ENCODE data around the gene SIGLEC11. TPM values are rescaled to one million over a fixed set of nuclear protein-coding genes. Genes with fewer than 3 reads are reported as not detected.
A peak's percentile ranks its signal among the peaks of the same experiment; 100 is the strongest.

The SIGLEC11 gene
- total and polyA plus RNA-seq, 7 donors: 0.60 to 2.5 (median 1.6) TPM; not detected in 1

DNA sequence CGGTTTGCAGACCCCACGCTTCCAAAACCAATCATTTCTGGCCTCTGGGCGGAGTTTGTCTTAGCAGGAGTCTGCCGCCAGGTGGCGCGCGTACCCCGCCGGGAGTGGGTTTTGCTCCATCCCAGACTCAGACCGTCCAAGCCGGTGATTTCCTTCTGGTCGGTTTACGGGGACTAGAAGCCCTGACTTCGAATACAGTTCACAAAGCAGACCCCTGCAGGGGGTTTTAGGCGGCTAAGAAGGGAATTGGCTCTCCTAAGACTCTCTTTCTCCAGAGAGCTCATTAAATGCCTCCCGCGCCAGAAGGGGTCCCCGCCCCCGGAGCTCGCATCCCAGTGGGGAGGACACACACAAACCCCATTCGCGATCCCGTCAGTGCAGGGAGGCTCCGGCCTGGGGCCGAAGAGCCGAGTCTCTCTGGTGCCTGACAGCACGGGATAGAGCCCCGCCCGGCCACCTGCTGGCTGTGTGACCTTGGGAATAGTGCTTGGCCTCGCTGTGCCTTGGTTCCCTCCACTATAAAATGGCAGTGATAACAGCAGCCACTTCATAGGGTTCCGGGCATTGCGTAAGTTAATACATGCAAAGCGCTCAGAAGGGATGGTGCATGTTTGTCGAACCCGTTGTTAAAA lies 23.1 kb downstream of the SIGLEC11 start:
- Histone ChIP-seq H3K27me3 (no peaks in the 10 kb centered on the region), H3K27ac (no peak overlapping the region), H3K36me3 (no peaks in the 10 kb centered on the region), H3K4me3 (peak overlapping the region in 2 of 4 donors; percentile 33 to 34), H3K9me3 (no peaks in the 10 kb centered on the region), H3K4me1 (peaks cover 0 to 8% (median 7%) of the 10 kb centered on the region in 4 donors)
- intact Hi-C loops (cut with DNase I): loop anchor here (1.0 kb wide), 1 partner anchor 45 kb away; no protein-coding TSS in a partner anchor
- WGBS, 2 donors: 6 to 18% methylated on average over 35 of the region's 35 CpGs
- TF ChIP-seq EP300 (IDR thresholded peaks at IDR 0.05) (no peak), CTCF (IDR thresholded peaks at IDR 0.05) (peak; percentile 71 to 94 (median 91)), POLR2A (IDR thresholded peaks at IDR 0.05) (no peak)
- peak; percentile 86 for DNase-seq

GRCh38 chr19:49936549-49936948 lies 24.4 kb downstream of the SIGLEC11 start:
- Histone ChIP-seq H3K27me3 (no peaks in the 10 kb centered on the region), H3K36me3 (no peaks in the 10 kb centered on the region), H3K9me3 (no peaks in the 10 kb centered on the region), H3K4me3 (no peak overlapping the region), H3K27ac (no peak overlapping the region), H3K4me1 (peaks cover 0 to 8% (median 7%) of the 10 kb centered on the region in 4 donors)
- 54 to 81% methylated on average over 5 of the region's 5 CpGs for WGBS, 2 donors
- DNase-seq: no peak
- TF ChIP-seq CTCF (IDR thresholded peaks at IDR 0.05) (no peak), POLR2A (IDR thresholded peaks at IDR 0.05) (no peak), POLR2AphosphoS5 (IDR thresholded peaks at IDR 0.05) (no peak), EP300 (IDR thresholded peaks at IDR 0.05) (no peak)
- intact Hi-C loops (cut with DNase I): no loop called here

DNA sequence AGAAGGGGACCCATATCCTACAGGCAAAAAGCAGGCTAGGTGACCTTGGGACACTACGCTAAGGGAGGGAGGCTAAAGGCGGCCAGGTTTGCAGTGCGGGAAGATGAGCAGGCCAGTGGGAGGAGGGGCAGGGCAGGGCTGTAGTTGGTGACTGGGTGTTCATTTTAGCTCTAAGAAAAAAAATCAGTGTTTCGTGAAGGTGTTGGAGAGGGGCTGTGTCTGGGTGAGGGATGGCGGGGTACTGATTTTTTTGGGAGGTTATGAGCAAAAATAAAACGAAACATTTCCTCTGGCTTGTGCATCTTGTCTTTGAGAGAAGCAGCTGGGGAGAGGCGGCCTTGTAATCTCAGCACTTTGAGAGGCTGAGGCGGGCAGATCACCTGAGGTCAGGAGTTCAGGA lies 27.3 kb downstream of the SIGLEC11 start:
- no peak for DNase-seq
- Histone ChIP-seq H3K36me3 (no peaks in the 10 kb centered on the region), H3K4me1 (peaks cover 0 to 15% (median 10%) of the 10 kb centered on the region in 4 donors), H3K4me3 (no peak overlapping the region), H3K9me3 (no peaks in the 10 kb centered on the region), H3K27ac (no peak overlapping the region), H3K27me3 (no peaks in the 10 kb centered on the region)
- 90% methylated on average over 8 of the region's 8 CpGs for WGBS, 2 donors
- intact Hi-C loops (cut with DNase I): no loop called here
- TF ChIP-seq EP300 (IDR thresholded peaks at IDR 0.05): no peak
- no peak for TF ChIP-seq POLR2A (IDR thresholded peaks at IDR 0.05)
- no peak for TF ChIP-seq CTCF (IDR thresholded peaks at IDR 0.05)
- no peak for TF ChIP-seq POLR2AphosphoS5 (IDR thresholded peaks at IDR 0.05)

DNA sequence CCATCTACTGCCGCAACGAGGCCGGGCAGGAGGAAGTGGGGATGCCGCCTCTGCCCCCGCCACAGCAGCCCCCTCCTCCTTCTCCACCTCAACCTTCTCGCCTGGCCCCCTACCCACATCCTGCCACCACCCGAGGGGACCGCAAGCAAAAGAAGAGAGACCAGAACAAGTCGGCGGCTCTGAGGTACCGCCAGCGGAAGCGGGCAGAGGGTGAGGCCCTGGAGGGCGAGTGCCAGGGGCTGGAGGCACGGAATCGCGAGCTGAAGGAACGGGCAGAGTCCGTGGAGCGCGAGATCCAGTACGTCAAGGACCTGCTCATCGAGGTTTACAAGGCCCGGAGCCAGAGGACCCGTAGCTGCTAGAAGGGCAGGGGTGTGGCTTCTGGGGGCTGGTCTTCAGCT lies 28.2 kb downstream of the SIGLEC11 start:
- no peak for DNase-seq
- intact Hi-C loops (cut with DNase I): no loop called here
- TF ChIP-seq POLR2AphosphoS5 (IDR thresholded peaks at IDR 0.05) (no peak), CTCF (IDR thresholded peaks at IDR 0.05) (no peak), EP300 (IDR thresholded peaks at IDR 0.05) (no peak), POLR2A (IDR thresholded peaks at IDR 0.05) (no peak)

More for the DNA sequence above, 28.2 kb downstream of the SIGLEC11 start:
- H3K9me3 ChIP-seq: no peaks in the 10 kb centered on the region
- no peaks in the 10 kb centered on the region for H3K27me3 ChIP-seq
- 81 to 93% methylated on average over 25 of the region's 25 CpGs for WGBS, 2 donors
- H3K4me1 ChIP-seq: peaks cover 0 to 20% (median 15%) of the 10 kb centered on the region in 4 donors
- H3K36me3 ChIP-seq: no peaks in the 10 kb centered on the region
- H3K4me3 ChIP-seq: no peak overlapping the region
- no peak overlapping the region for H3K27ac ChIP-seq
